ENCODE measurements around the gene NOL4L. TPM values are rescaled to one million over a fixed set of nuclear protein-coding genes. Genes with fewer than 3 reads are reported as not detected.
A peak's percentile ranks its signal among the peaks of the same experiment; 100 is the strongest.

The NOL4L gene
- total and polyA plus RNA-seq, 2 donors (not counting 3 experiments of a cell fraction or from before 2014, with no cell fraction given) = 55.2 to 79.6 TPM

- DNase-seq (ENCODE audit: low read depth, low spot score) = peak; percentile 37
- no peak for TF ChIP-seq FOS (IDR thresholded peaks at IDR 0.05; ENCODE audit: borderline replicate concordance, insufficient read depth, low read length)
- no peak for TF ChIP-seq POLR2AphosphoS5 (IDR thresholded peaks at IDR 0.05; ENCODE audit: insufficient read depth, low read depth, low read length)
- no peak for TF ChIP-seq EZH2 (IDR thresholded peaks at IDR 0.05; ENCODE audit: borderline replicate concordance, low read depth, low read length, severe bottlenecking)
- no peak for TF ChIP-seq GATA2 (IDR thresholded peaks at IDR 0.05; ENCODE audit: insufficient read depth, insufficient read length, low read depth, low read length)
- no peak for TF ChIP-seq POLR2A (IDR thresholded peaks at IDR 0.05; ENCODE audit: low read depth, low read length)
- no peak for TF ChIP-seq MAX (IDR thresholded peaks at IDR 0.05; ENCODE audit: insufficient read depth, insufficient read length)
- no peak for TF ChIP-seq JUN (IDR thresholded peaks at IDR 0.05; ENCODE audit: borderline replicate concordance, insufficient read depth, insufficient read length, low read depth)
- TF ChIP-seq CTCF (IDR thresholded peaks at IDR 0.05; ENCODE audit: extremely low read depth in 1 of 2, insufficient read depth in 1 of 2, low read depth in 1 of 2, low read length in 2 of 2) = no peak
- TF ChIP-seq MYC (IDR thresholded peaks at IDR 0.05; ENCODE audit: low read depth, low read length) = no peak
- H3K9me1 ChIP-seq (replicated peaks; ENCODE audit: control insufficient read depth, extremely low read depth, insufficient read depth, low read length) = no peaks in the 10 kb centered on the region
- ChIA-PET CTCF (interaction anchor here (0.9 to 4.6 kb wide), 6 partner anchors 10 to 53 kb away, joined by 3 to 45 read pairs (median 4); no protein-coding TSS in a partner anchor), POLR2A (no interaction called here)
- peaks cover 94% of the 10 kb centered on the region for H3K4me1 ChIP-seq (ENCODE audit: control insufficient read depth, extremely low read depth, insufficient read depth, low read length)
- H3K27me3 ChIP-seq (ENCODE audit: control insufficient read depth in 2 of 2, insufficient read depth in 2 of 2, low read length in 2 of 2) = no peaks in the 10 kb centered on the region
- H3K36me3 ChIP-seq (ENCODE audit: control insufficient read depth in 2 of 2, extremely low read depth in 1 of 2, insufficient read depth in 2 of 2, low read length in 2 of 2) = peaks cover 14 to 27% of the 10 kb centered on the region in 2 experiments
- FAIRE-seq = peak; percentile 85
- H3K4me3 ChIP-seq (replicated peaks in 1 of 3; ENCODE audit: insufficient read depth in 1 of 3, low read depth in 1 of 3, low read length in 3 of 3) = no peak overlapping the region
- H2AFZ ChIP-seq (ENCODE audit: low read depth, low read length) = no peak overlapping the region
- BruUV-seq (replicated peaks) = no TSS peak
- peak overlapping the region; percentile 97 for H3K27ac ChIP-seq (ENCODE audit: insufficient read depth, low read depth, low read length)
- intact Hi-C loops (cut with micrococcal nuclease) = no loop called here
- peak overlapping the region; percentile 30 for H3K4me2 ChIP-seq (ENCODE audit: insufficient read depth, low read length)
- H3K9ac ChIP-seq (replicated peaks; ENCODE audit: extremely low read depth, insufficient read depth, low read length) = peak overlapping the region; percentile 78
- dilution Hi-C loops (cut with MboI; ENCODE audit: extremely low pct_ligation_motif_present, low sequenced_read_pairs) = no loop called here
- no peaks in the 10 kb centered on the region for H3K9me3 ChIP-seq (replicated peaks; ENCODE audit: control insufficient read depth, insufficient read depth, low read length)
- peaks cover 94% of the 10 kb centered on the region for H3K79me2 ChIP-seq (ENCODE audit: control insufficient read depth, insufficient read depth, low read length)
- H4K20me1 ChIP-seq (replicated peaks; ENCODE audit: control insufficient read depth, extremely low read depth, insufficient read depth, low read length) = no peaks in the 10 kb centered on the region
Measured at GRCh38 chr20:32468860-32469259, 116.3 kb downstream of the NOL4L start.

All from endothelial cell of umbilical vein (primary cell).